Trophoblast cell (in vitro differentiated cells and primary cell): ENCODE measurements around the gene FYTTD1.

ENCODE experiments used
- DNase-seq, 2 donors: peaks; one replicate each; pipeline ENCODE4 v3.0.0-alpha.2; 2016
- H2AFZ ChIP-seq: 2 replicates; pipeline ENCODE4 v1.6.1; 2013; ENCODE audit warnings: low read length, moderate library complexity, mild to moderate bottlenecking; ENCODE audit not compliant: insufficient read depth, poor library complexity
- H2AK5ac ChIP-seq: 2 replicates; pipeline ENCODE4 v1.6.1; 2013; ENCODE audit warnings: mild to moderate bottlenecking, low read length
- H2BK120ac ChIP-seq: 2 replicates; pipeline ENCODE4 v1.6.1; 2013; ENCODE audit warnings: low read length, mild to moderate bottlenecking, moderate library complexity; ENCODE audit not compliant: insufficient read depth, poor library complexity
- H2BK12ac ChIP-seq: 2 replicates; pipeline ENCODE4 v1.6.1; 2013; ENCODE audit warnings: mild to moderate bottlenecking, low read length, moderate library complexity
- H2BK5ac ChIP-seq: 2 replicates; pipeline ENCODE4 v1.6.1; 2013; ENCODE audit warnings: low read length, low read depth, moderate library complexity, mild to moderate bottlenecking; ENCODE audit not compliant: poor library complexity
- H3K14ac ChIP-seq: 2 replicates; pipeline ENCODE4 v1.6.1; 2013; ENCODE audit warnings: mild to moderate bottlenecking, low read length
- H3K18ac ChIP-seq: 2 replicates; pipeline ENCODE4 v1.6.1; 2013; ENCODE audit warnings: mild to moderate bottlenecking, low read length
- H3K23ac ChIP-seq: 2 replicates; pipeline ENCODE4 v1.6.1; 2013; ENCODE audit warnings: low read length
- H3K27ac ChIP-seq: 2 replicates; pipeline ENCODE4 v1.5.1; 2013; ENCODE audit warnings: low read depth, mild to moderate bottlenecking, inconsistent platforms, low read length, moderate library complexity
- H3K27me3 ChIP-seq: 2 replicates; pipeline ENCODE4 v1.6.1; 2013; ENCODE audit warnings: inconsistent platforms, mild to moderate bottlenecking, low read length, moderate library complexity; ENCODE audit not compliant: insufficient read depth
- H3K36me3 ChIP-seq, 2 experiments: 1 replicate in 1 of 2; 2 replicates in 1 of 2; pipeline ENCODE4 v1.6.1; 2013; ENCODE audit warnings: low read length in 2 of 2, mild to moderate bottlenecking in 2 of 2, moderate library complexity in 1 of 2; ENCODE audit not compliant: insufficient read depth in 2 of 2, control insufficient read depth in 1 of 2
- H3K4ac ChIP-seq: 2 replicates; pipeline ENCODE4 v1.6.1; 2013; ENCODE audit warnings: low read depth, mild to moderate bottlenecking, low read length, moderate library complexity
- H3K4me1 ChIP-seq, 2 experiments: 1 replicate in 1 of 2; 2 replicates in 1 of 2; pipeline ENCODE4 v1.6.1; 2013; ENCODE audit warnings: low read length in 2 of 2, mild to moderate bottlenecking in 2 of 2, moderate library complexity in 1 of 2; ENCODE audit not compliant: insufficient read depth in 2 of 2, control insufficient read depth in 1 of 2
- H3K4me2 ChIP-seq: 2 replicates; pipeline ENCODE4 v1.6.1; 2013; ENCODE audit warnings: inconsistent platforms, mild to moderate bottlenecking, low read length, moderate library complexity
- H3K4me3 ChIP-seq: 2 replicates; pipeline ENCODE4 v1.5.1; 2013; ENCODE audit warnings: mild to moderate bottlenecking, low read depth, low read length, inconsistent platforms
- H3K79me1 ChIP-seq: one replicate; pipeline ENCODE4 v1.6.1; 2013; ENCODE audit warnings: low read length
- H3K79me2 ChIP-seq: 2 replicates; pipeline ENCODE4 v1.6.1; 2013; ENCODE audit warnings: low read length, mild to moderate bottlenecking; ENCODE audit not compliant: control insufficient read depth, insufficient read depth, poor library complexity
- H3K9ac ChIP-seq: 2 replicates; pipeline ENCODE4 v1.6.1; 2013; ENCODE audit warnings: mild to moderate bottlenecking, low read length
- H3K9me3 ChIP-seq: 2 replicates; pipeline ENCODE4 v1.6.1; 2013; ENCODE audit warnings: low read depth, mild to moderate bottlenecking, control low read depth, inconsistent platforms, low read length; ENCODE audit not compliant: insufficient read depth
- H4K12ac ChIP-seq: 2 replicates; pipeline ENCODE4 v1.6.1; 2013; ENCODE audit warnings: low read depth, mild to moderate bottlenecking, low read length, moderate library complexity
- H4K8ac ChIP-seq: 2 replicates; pipeline ENCODE4 v1.6.1; 2013; ENCODE audit warnings: low read depth, mild to moderate bottlenecking, low read length, moderate library complexity
- H4K91ac ChIP-seq: one replicate; pipeline ENCODE4 v1.6.1; 2013; ENCODE audit warnings: low read depth, mild to moderate bottlenecking, low read length, moderate library complexity
- WGBS: extraction: QIAGEN DNeasy Blood & Tissue Kit; methylation state at CpG from one replicate; pipeline ENCODE4 v1.1.7; 2013; ENCODE audit warnings: missing lambda C conversion rate; ENCODE audit not compliant: insufficient read length, insufficient coverage; ENCODE audit errors: extremely low coverage; 5-methylcytosine and 5-hydroxymethylcytosine counted together

The FYTTD1 gene

GRCh38 chr3:197714251-197714650 is 35.4 kb upstream of the FYTTD1 start:
- no peak overlapping the region for H2BK5ac ChIP-seq
- H3K18ac ChIP-seq = no peak overlapping the region

DNA sequence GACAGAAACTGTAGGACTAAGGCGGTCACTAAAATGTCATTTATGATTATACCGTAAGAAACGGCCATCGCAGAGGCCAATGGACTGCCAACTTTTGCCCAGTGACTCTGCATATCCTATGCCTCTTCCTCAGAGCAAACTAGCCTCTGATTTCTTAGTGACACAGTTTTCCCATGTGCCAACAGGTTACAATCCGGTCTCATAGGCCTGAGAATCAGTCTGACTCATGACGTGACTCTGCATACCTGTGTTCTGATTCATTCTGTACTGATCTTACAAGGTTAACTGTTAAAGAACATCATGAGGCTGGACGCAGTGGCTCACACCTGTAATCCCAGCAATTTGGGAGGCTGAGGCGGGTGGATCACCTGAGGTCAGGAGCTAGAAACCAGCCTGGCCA is 30.8 kb upstream of the FYTTD1 start:
- WGBS = no CpG with 5 or more reads among the region's 8 CpGs
- no peak overlapping the region for H2BK5ac ChIP-seq
- no peak overlapping the region for H4K91ac ChIP-seq
- peaks cover 0 to 8% of the 10 kb centered on the region in 2 experiments for H3K4me1 ChIP-seq
- no peak overlapping the region for H2AK5ac ChIP-seq
- no peak overlapping the region for H3K18ac ChIP-seq
- no peak overlapping the region for H3K9ac ChIP-seq
- peaks cover 0 to 1% of the 10 kb centered on the region in 2 experiments for H3K36me3 ChIP-seq
- no peak overlapping the region for H3K14ac ChIP-seq
- no peak overlapping the region for H4K12ac ChIP-seq
- H3K4ac ChIP-seq = no peak overlapping the region
- no peak overlapping the region for H2AFZ ChIP-seq
- no peak overlapping the region for H3K23ac ChIP-seq
- H3K27me3 ChIP-seq = no peaks in the 10 kb centered on the region
- no peak overlapping the region for H3K4me2 ChIP-seq
- no peaks in the 10 kb centered on the region for H3K79me2 ChIP-seq
- peak; percentile 86 to 93 for DNase-seq
- no peak overlapping the region for H4K8ac ChIP-seq
- no peak overlapping the region for H3K4me3 ChIP-seq
- no peak overlapping the region for H3K27ac ChIP-seq
- H2BK12ac ChIP-seq = no peak overlapping the region
- H2BK120ac ChIP-seq = no peak overlapping the region
- H3K79me1 ChIP-seq = peaks cover 4% of the 10 kb centered on the region
- peaks cover 2% of the 10 kb centered on the region for H3K9me3 ChIP-seq

More at GRCh38 chr3:197714251-197714650, 35.4 kb upstream of the FYTTD1 start:
- no peak overlapping the region for H3K23ac ChIP-seq
- H3K14ac ChIP-seq = no peak overlapping the region
- no peak overlapping the region for H4K91ac ChIP-seq
- H3K36me3 ChIP-seq = peaks cover 0 to 1% of the 10 kb centered on the region in 2 experiments
- no peaks in the 10 kb centered on the region for H3K27me3 ChIP-seq
- H2AFZ ChIP-seq = no peak overlapping the region
- no peak overlapping the region for H2AK5ac ChIP-seq
- H3K4me3 ChIP-seq = no peak overlapping the region
- no CpG with 5 or more reads among the region's 4 CpGs for WGBS
- H4K8ac ChIP-seq = no peak overlapping the region
- no peak overlapping the region for H3K4ac ChIP-seq
- no peak overlapping the region for H2BK12ac ChIP-seq
- H3K79me1 ChIP-seq = peaks cover 4% of the 10 kb centered on the region
- H4K12ac ChIP-seq = no peak overlapping the region
- no peak overlapping the region for H3K9ac ChIP-seq
- no peak overlapping the region for H2BK120ac ChIP-seq
- DNase-seq = peak; percentile 73 to 85
- no peak overlapping the region for H3K27ac ChIP-seq
- no peaks in the 10 kb centered on the region for H3K79me2 ChIP-seq
- H3K4me1 ChIP-seq = peaks cover 6 to 12% of the 10 kb centered on the region in 2 experiments
- H3K9me3 ChIP-seq = no peaks in the 10 kb centered on the region
- H3K4me2 ChIP-seq = no peak overlapping the region

GRCh38 chr3:197720694-197721093 is 29.0 kb upstream of the FYTTD1 start:
- Histone ChIP-seq H2AK5ac (no peak overlapping the region), H4K12ac (no peak overlapping the region), H3K23ac (no peak overlapping the region), H2BK120ac (no peak overlapping the region), H4K8ac (no peak overlapping the region), H3K79me1 (peaks cover 4% of the 10 kb centered on the region), H3K14ac (no peak overlapping the region), H3K79me2 (no peaks in the 10 kb centered on the region), H3K4me3 (no peak overlapping the region), H2BK12ac (no peak overlapping the region), H3K9me3 (peaks cover 2% of the 10 kb centered on the region), H2BK5ac (no peak overlapping the region), H3K27me3 (no peaks in the 10 kb centered on the region), H2AFZ (no peak overlapping the region), H3K27ac (no peak overlapping the region), H3K18ac (no peak overlapping the region), H3K36me3 (no peaks in the 10 kb centered on the region), H4K91ac (no peak overlapping the region), H3K9ac (no peak overlapping the region), H3K4me1 (peaks cover 0 to 8% of the 10 kb centered on the region in 2 experiments), H3K4me2 (no peak overlapping the region), H3K4ac (no peak overlapping the region)
- WGBS = no CpG with 5 or more reads among the region's 10 CpGs
- DNase-seq = no peak

GRCh38 chr3:197722734-197723133 is 26.9 kb upstream of the FYTTD1 start:
- H4K8ac ChIP-seq = no peak overlapping the region
- H3K9ac ChIP-seq = no peak overlapping the region
- H2AFZ ChIP-seq = no peak overlapping the region
- no peaks in the 10 kb centered on the region for H3K79me2 ChIP-seq
- H4K91ac ChIP-seq = no peak overlapping the region
- H3K36me3 ChIP-seq = no peaks in the 10 kb centered on the region
- no peak overlapping the region for H2BK12ac ChIP-seq
- H3K4me2 ChIP-seq = no peak overlapping the region
- no peak overlapping the region for H3K23ac ChIP-seq
- no peak overlapping the region for H4K12ac ChIP-seq
- no peak overlapping the region for H3K4me3 ChIP-seq
- peaks cover 2% of the 10 kb centered on the region for H3K9me3 ChIP-seq
- no peak overlapping the region for H3K27ac ChIP-seq
- no peak overlapping the region for H3K4ac ChIP-seq
- WGBS = no CpG with 5 or more reads among the region's 2 CpGs
- peaks cover 0 to 8% of the 10 kb centered on the region in 2 experiments for H3K4me1 ChIP-seq
- DNase-seq = no peak
- H3K14ac ChIP-seq = no peak overlapping the region
- no peak overlapping the region for H2BK120ac ChIP-seq
- no peak overlapping the region for H2BK5ac ChIP-seq
- H3K27me3 ChIP-seq = no peaks in the 10 kb centered on the region
- H2AK5ac ChIP-seq = no peak overlapping the region
- H3K18ac ChIP-seq = no peak overlapping the region
- H3K79me1 ChIP-seq = peaks cover 4% of the 10 kb centered on the region
